Keratinocyte (primary cell): Measurements from ENCODE around the gene CAMKMT.

Source experiments
- EZH2 ChIP-seq: IDR thresholded peaks from one replicate; pipeline ENCODE4 v1.6.1; 2012; ENCODE audit warnings: inconsistent platforms, mild to moderate bottlenecking, low read length, moderate library complexity
- TF ChIP-seq, protein P1 (sequence below), 3 experiments: IDR thresholded peaks in 1 of 3; conservative IDR thresholded peaks in 1 of 3; optimal IDR thresholded peaks in 1 of 3; 2 replicates in 2 of 3; 3 replicates in 1 of 3; pipeline versions ENCODE3 to v1.5.1; 2011; ENCODE audit warnings: low read length in 3 of 3, mild to moderate bottlenecking in 3 of 3, moderate library complexity in 2 of 3, control low read depth in 1 of 3, inconsistent platforms in 1 of 3; ENCODE audit not compliant: insufficient read depth in 2 of 3; ENCODE audit errors: extremely low read depth in 1 of 3

DNA sequence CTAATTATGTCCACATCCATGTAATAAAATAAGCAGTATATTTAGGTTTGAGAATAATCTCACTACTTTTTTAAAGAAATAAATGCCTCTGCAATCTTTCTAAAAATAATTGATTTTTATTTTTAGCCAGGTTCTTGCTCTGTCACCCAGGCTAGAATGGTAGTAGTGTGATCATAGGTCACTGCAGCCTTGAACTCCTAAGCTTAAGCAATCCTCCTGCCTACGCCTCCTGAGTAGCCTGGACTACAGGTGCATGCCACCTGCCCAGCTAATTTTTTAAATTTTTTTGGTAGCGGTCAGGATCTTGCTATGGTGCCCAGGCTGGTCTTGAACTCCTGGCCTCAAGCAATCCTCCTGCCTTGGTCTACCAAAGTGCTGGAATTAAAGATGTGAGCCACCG, 133.3 kb downstream of the CAMKMT start:
- no peak for TF ChIP-seq EZH2
- TF ChIP-seq, protein P1, sequence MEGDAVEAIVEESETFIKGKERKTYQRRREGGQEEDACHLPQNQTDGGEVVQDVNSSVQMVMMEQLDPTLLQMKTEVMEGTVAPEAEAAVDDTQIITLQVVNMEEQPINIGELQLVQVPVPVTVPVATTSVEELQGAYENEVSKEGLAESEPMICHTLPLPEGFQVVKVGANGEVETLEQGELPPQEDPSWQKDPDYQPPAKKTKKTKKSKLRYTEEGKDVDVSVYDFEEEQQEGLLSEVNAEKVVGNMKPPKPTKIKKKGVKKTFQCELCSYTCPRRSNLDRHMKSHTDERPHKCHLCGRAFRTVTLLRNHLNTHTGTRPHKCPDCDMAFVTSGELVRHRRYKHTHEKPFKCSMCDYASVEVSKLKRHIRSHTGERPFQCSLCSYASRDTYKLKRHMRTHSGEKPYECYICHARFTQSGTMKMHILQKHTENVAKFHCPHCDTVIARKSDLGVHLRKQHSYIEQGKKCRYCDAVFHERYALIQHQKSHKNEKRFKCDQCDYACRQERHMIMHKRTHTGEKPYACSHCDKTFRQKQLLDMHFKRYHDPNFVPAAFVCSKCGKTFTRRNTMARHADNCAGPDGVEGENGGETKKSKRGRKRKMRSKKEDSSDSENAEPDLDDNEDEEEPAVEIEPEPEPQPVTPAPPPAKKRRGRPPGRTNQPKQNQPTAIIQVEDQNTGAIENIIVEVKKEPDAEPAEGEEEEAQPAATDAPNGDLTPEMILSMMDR (optimal IDR thresholded peaks at IDR 0.05 in 1 of 3, IDR thresholded peaks at IDR 0.05 in 1 of 3, conservative IDR thresholded peaks at IDR 0.05 in 1 of 3; ENCODE audit: extremely low read depth in 1 of 3, insufficient read depth in 2 of 3, low read length in 3 of 3), result no peak
